Aorta (tissue), 5 donors: ENCODE results near the gene CCT6A. TPM values are rescaled to one million over a fixed set of nuclear protein-coding genes. Genes with fewer than 3 reads are reported as not detected.
A peak's percentile ranks its signal among the peaks of the same experiment; 100 is the strongest.
"Not testable (repeated sequence)": the region's sequence is repeated elsewhere in the genome, so short reads cannot be mapped to it uniquely, and the experiment has no call there.

Experiments used
- ATAC-seq: fragments of 200-7000 bp; cut with Tn5 transposase; one replicate; pipeline ENCODE4 v1.9.1; 2022; ENCODE audit warnings: moderate library complexity; ENCODE audit not compliant: low FRiP score
- DNase-seq, 2 donors: peaks; one replicate each; pipeline ENCODE4 v3.0.0-alpha.2; 2020
- H3K27ac ChIP-seq, 2 donors: one replicate each; pipeline ENCODE4 v1.5.1; 2013; ENCODE audit warnings: low read length in 2 of 2, mild to moderate bottlenecking in 2 of 2, moderate library complexity in 2 of 2, control low read depth in 1 of 2, inconsistent platforms in 1 of 2, low read depth in 1 of 2
- H3K27me3 ChIP-seq, 2 donors: one replicate each; pipeline ENCODE4 v1.6.1; 2013; ENCODE audit warnings: control low read depth in 1 of 2, low read length in 1 of 2, mild to moderate bottlenecking in 1 of 2, moderate library complexity in 1 of 2; ENCODE audit not compliant: insufficient read depth in 2 of 2, control insufficient read depth in 1 of 2
- H3K36me3 ChIP-seq, 2 donors: one replicate each; pipeline ENCODE4 v1.6.1; 2013; ENCODE audit warnings: control low read depth in 1 of 2, low read length in 1 of 2, mild to moderate bottlenecking in 1 of 2; ENCODE audit not compliant: insufficient read depth in 2 of 2, control insufficient read depth in 1 of 2
- H3K4me1 ChIP-seq, 2 donors: one replicate each; pipeline ENCODE4 v1.6.1; 2013; ENCODE audit warnings: low read length in 2 of 2, control low read depth in 1 of 2, mild to moderate bottlenecking in 1 of 2, moderate library complexity in 1 of 2; ENCODE audit not compliant: insufficient read depth in 2 of 2, control insufficient read depth in 1 of 2
- H3K4me3 ChIP-seq, 2 donors: one replicate each; pipeline ENCODE4 v1.5.1; 2013; ENCODE audit warnings: low read length in 2 of 2, control low read depth in 1 of 2, mild to moderate bottlenecking in 1 of 2
- H3K9me3 ChIP-seq: one replicate; pipeline ENCODE4 v1.6.1; 2013; ENCODE audit warnings: mild to moderate bottlenecking, low read length; ENCODE audit not compliant: control insufficient read depth
- WGBS, 2 donors: extraction: QIAGEN DNeasy Blood & Tissue Kit; methylation state at CpG; one replicate each; pipeline ENCODE4 v1.1.7; 2013; 5-methylcytosine and 5-hydroxymethylcytosine counted together
- intact Hi-C, 2 donors: fragments of 100-400 bp; cut with DNase I; formaldehyde crosslinking; loops; one replicate each; pipeline versions ENCODE4 v1.14.2 to v1.15.0; 2022
- polyA plus RNA-seq, 2 donors: library from polyadenylated mRNA; stranded (reverse); fragments of 200-250 nt; gene quantifications; one replicate each; pipeline ENCODE4 v1.2.3, GENCODE V29; 2013
- total RNA-seq, 2 donors: library from RNA; stranded (reverse); fragmentation: NEBNext Ultra II Directional; extraction: Animal tissue kit (Norgen Biotek cat#: 25700); gene quantifications; one replicate each; pipeline ENCODE4 v1.2.1, GENCODE V29; 2021
- donor health status: healthy with polysubstance abuse.
- donor health status: Bipolar disorder and iron deficiency.
- donor health status: DM: no; HTN: no; CAD: no.
- donor health status: DM: no; HTN: no; CAD: no.
- donor health status: DM: yes; HTN: yes; CAD: no.

Gene CCT6A
- total and polyA plus RNA-seq, 4 donors = 80.6 to 115 (median 85.4) TPM

DNA sequence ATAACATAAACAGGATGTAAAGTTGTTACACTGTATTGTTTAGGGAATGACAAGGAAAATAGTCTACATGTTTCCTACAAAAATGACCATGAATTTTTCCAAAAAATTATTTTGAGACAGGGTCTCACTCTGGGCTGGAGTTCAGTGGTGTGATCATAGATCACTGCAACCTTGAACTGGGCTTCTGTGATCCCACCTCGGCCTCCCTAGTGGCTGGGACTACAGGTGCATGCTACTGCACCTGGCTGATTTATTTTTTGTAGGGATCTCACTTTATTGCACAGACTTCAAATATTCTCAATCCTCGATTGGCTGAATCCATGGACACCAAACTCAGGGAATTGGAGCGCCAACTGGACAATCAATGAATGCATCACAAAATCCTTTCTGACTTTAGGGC lies 48.1 kb downstream of the CCT6A start:
- Histone ChIP-seq H3K9me3 (no peaks in the 10 kb centered on the region), H3K27me3 (no peaks in the 10 kb centered on the region), H3K4me3 (no peak overlapping the region), H3K4me1 (no peaks in the 10 kb centered on the region), H3K36me3 (peaks cover 0 to 12% of the 10 kb centered on the region in 2 donors), H3K27ac (no peak overlapping the region)
- ATAC-seq (no peak), DNase-seq (peak in 1 of 2 donors; percentile 17)
- 93% methylated on average over 3 of the region's 3 CpGs for WGBS, 2 donors
- intact Hi-C loops = loop anchor here in 1 of 2 donors (10.0 kb wide), 1 partner anchor 185 kb away; no protein-coding TSS in a partner anchor

GRCh38 chr7:56104138-56104537 lies 52.6 kb downstream of the CCT6A start:
- H3K4me3 ChIP-seq, H3K4me1 ChIP-seq, H3K27ac ChIP-seq, H3K9me3 ChIP-seq, H3K27me3 ChIP-seq, ATAC-seq: not testable (repeated sequence)
- DNase-seq = peak in 1 of 2 donors; percentile 35
- H3K36me3 ChIP-seq = peaks cover 0 to 12% of the 10 kb centered on the region in 2 donors
- 87 to 89% methylated on average over 9 of the region's 9 CpGs for WGBS, 2 donors
- intact Hi-C loops = loop anchor here in 1 of 2 donors (10.0 kb wide), 1 partner anchor 181 kb away; no protein-coding TSS in a partner anchor

DNA sequence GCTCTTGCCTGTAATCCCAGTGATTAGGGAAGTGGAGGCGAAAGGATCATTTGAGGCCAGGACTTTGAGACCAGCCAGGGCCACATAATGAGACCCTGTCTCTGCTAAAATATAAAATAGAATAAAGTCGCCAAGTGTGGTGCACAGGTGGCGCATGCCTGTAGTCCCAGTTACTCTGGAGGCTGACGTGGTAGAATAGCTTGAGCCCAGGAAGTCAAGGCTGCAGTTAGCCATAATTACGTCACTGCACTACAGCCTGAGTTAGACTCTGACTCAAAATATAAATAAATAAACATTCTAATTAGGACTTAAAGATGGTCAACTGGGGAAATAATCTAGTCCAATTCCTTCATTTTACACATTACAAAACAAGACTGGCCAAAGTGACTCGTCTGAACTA lies 53.9 kb downstream of the CCT6A start:
- ATAC-seq (peak; percentile 23), DNase-seq (peak in 1 of 2 donors; percentile 63)
- Histone ChIP-seq H3K9me3 (no peaks in the 10 kb centered on the region), H3K27ac (no peak overlapping the region), H3K27me3 (no peaks in the 10 kb centered on the region), H3K4me3 (peak overlapping the region; percentile 98), H3K4me1 (no peaks in the 10 kb centered on the region), H3K36me3 (peaks cover 0 to 7% of the 10 kb centered on the region in 2 donors)
- intact Hi-C loops = loop anchor here (5.0 to 10.0 kb wide), 2 partner anchors 179 to 182 kb away; no protein-coding TSS in a partner anchor
- 23% methylated on average over 6 of the region's 6 CpGs for WGBS, 2 donors

GRCh38 chr7:56106108-56107073 lies 54.8 kb downstream of the CCT6A start, which contains the start of gene CHCHD2:
CHCHD2 (minus strand) TSS chr7:56106476; CDS start chr7:56106413, 63 bp downstream.
- no peaks in the 10 kb centered on the region for H3K4me1 ChIP-seq
- intact Hi-C loops = loop anchor here (2.0 to 10.0 kb wide), 3 partner anchors 82 to 181 kb away; no protein-coding TSS in a partner anchor

GRCh38 chr7:56107954-56108258 lies 56.3 kb downstream of the CCT6A start:
- no peaks in the 10 kb centered on the region for H3K9me3 ChIP-seq
- H3K27ac ChIP-seq = no peak overlapping the region
- DNase-seq = no peak
- intact Hi-C loops = loop anchor here (2.0 to 10.0 kb wide), 3 partner anchors 81 to 179 kb away; no protein-coding TSS in a partner anchor
- no peaks in the 10 kb centered on the region for H3K27me3 ChIP-seq
- no peak for ATAC-seq
- H3K36me3 ChIP-seq = peaks cover 0 to 2% of the 10 kb centered on the region in 2 donors
- WGBS, 2 donors = 91 to 98% methylated on average over 1 of the region's 1 CpG
- no peaks in the 10 kb centered on the region for H3K4me1 ChIP-seq
- no peak overlapping the region for H3K4me3 ChIP-seq

More at GRCh38 chr7:56106108-56107073, 54.8 kb downstream of the CCT6A start, which contains the start of gene CHCHD2:
- Histone ChIP-seq H3K4me3 (peak within 1 kb of the TSS; percentile 98), H3K27ac (peak within 1 kb of the TSS; percentile 77 to 87), H3K9me3 (no peaks in the 10 kb centered on the region), H3K36me3 (peaks cover 0 to 4% of the 10 kb centered on the region in 2 donors), H3K27me3 (no peaks in the 10 kb centered on the region)
- peak; percentile 97 to 99 for DNase-seq
- peak; percentile 100 for ATAC-seq
- WGBS, 2 donors = 0 to 1% methylated on average over 57 of the region's 57 CpGs

GRCh38 chr7:56110611-56111010 lies 59.0 kb downstream of the CCT6A start:
- intact Hi-C loops = loop anchor here in 1 of 2 donors (10.0 kb wide), 1 partner anchor 64 kb away; no protein-coding TSS in a partner anchor
- no peak for DNase-seq
- Histone ChIP-seq H3K27me3 (no peaks in the 10 kb centered on the region), H3K4me3 (no peak overlapping the region), H3K9me3 (no peaks in the 10 kb centered on the region), H3K36me3 (no peaks in the 10 kb centered on the region), H3K27ac (no peak overlapping the region), H3K4me1 (no peaks in the 10 kb centered on the region)
- WGBS, 2 donors = 74 to 77% methylated on average over 1 of the region's 1 CpG
- no peak for ATAC-seq

GRCh38 chr7:56112244-56112643 lies 60.7 kb downstream of the CCT6A start:
- H3K4me3 ChIP-seq, DNase-seq, H3K9me3 ChIP-seq, H3K27ac ChIP-seq, H3K27me3 ChIP-seq, H3K4me1 ChIP-seq, H3K36me3 ChIP-seq, ATAC-seq: not testable (repeated sequence)
- whole genome bisulfite sequencing, 2 donors = 92 to 93% methylated on average over 3 of the region's 3 CpGs
- intact Hi-C loops = loop anchor here in 1 of 2 donors (10.0 kb wide), 1 partner anchor 63 kb away; no protein-coding TSS in a partner anchor
